Measurements from ENCODE around the gene DMC1. TPM values are rescaled to one million over a fixed set of nuclear protein-coding genes. Genes with fewer than 3 reads are reported as not detected.
A peak's percentile ranks its signal among the peaks of the same experiment; 100 is the strongest.

DMC1 gene
- total and polyA plus RNA-seq, 10 of the 15 experiments (the other 5 are each of a cell fraction or from before 2014, with no cell fraction given): 1.0 to 21.0 (median 4.5) TPM

- TF ChIP-seq MTA2 (IDR thresholded peaks at IDR 0.05; ENCODE audit: low read depth): no peak
- TF ChIP-seq ZBTB4 (CRISPR knock-in tag; IDR thresholded peaks at IDR 0.05): no peak
- no peak for TF ChIP-seq ZNF384 (IDR thresholded peaks at IDR 0.05; ENCODE audit: borderline replicate concordance, low read depth, low read length)
- no peak for TF ChIP-seq PBX3 (IDR thresholded peaks at IDR 0.05; ENCODE audit: insufficient replicate concordance, low read depth, low read length)
- TF ChIP-seq TARDBP (IDR thresholded peaks at IDR 0.05; ENCODE audit: borderline replicate concordance): no peak
- TF ChIP-seq MEF2A (IDR thresholded peaks at IDR 0.05; ENCODE audit: insufficient read depth, low read depth, low read length): no peak
- TF ChIP-seq SUPT20H (IDR thresholded peaks at IDR 0.05; ENCODE audit: borderline replicate concordance, control insufficient read depth, low read depth, low read length): no peak
- no peak for TF ChIP-seq ETV6 (conservative IDR thresholded peaks at IDR 0.05 in 1 of 2, IDR thresholded peaks at IDR 0.05 in 1 of 2; ENCODE audit: borderline replicate concordance in 1 of 2, low read depth in 1 of 2)
- no peak for TF ChIP-seq ZBTB11 (CRISPR knock-in tag; IDR thresholded peaks at IDR 0.05)
- no peak for TF ChIP-seq NBN (IDR thresholded peaks at IDR 0.05)
- peak; percentile 48; the same call in 1 of the 2 replicates for TF ChIP-seq LARP7 (IDR thresholded peaks at IDR 0.05)
- TF ChIP-seq SMAD5 (IDR thresholded peaks at IDR 0.05; ENCODE audit: low read depth): no peak
- TF ChIP-seq FOXM1 (IDR thresholded peaks at IDR 0.05; ENCODE audit: low read depth, low read length): no peak
- no peak for TF ChIP-seq RFX5 (IDR thresholded peaks at IDR 0.05; ENCODE audit: low read depth, low read length)
- TF ChIP-seq MYC (IDR thresholded peaks at IDR 0.05; ENCODE audit: insufficient read depth, insufficient read length, insufficient replicate concordance, low read length, severe bottlenecking): no peak
- no peak for TF ChIP-seq ATF3 (IDR thresholded peaks at IDR 0.05; ENCODE audit: borderline replicate concordance, extremely low read depth, low read depth, low read length)
- no peak for TF ChIP-seq USF1 (IDR thresholded peaks at IDR 0.05; ENCODE audit: borderline replicate concordance, extremely low read length, insufficient read depth, low read depth, low read length)
- TF ChIP-seq RELA (IDR thresholded peaks at IDR 0.05; ENCODE audit: borderline replicate concordance, partially characterized antibody): no peak
- no peak for TF ChIP-seq RUNX3 (IDR thresholded peaks at IDR 0.05; ENCODE audit: low read length)
- no peak for TF ChIP-seq NFYA (IDR thresholded peaks at IDR 0.05; ENCODE audit: borderline replicate concordance, low read depth, low read length)
- no peak for TF ChIP-seq GABPA (IDR thresholded peaks at IDR 0.05; ENCODE audit: low read depth)
Observed at GRCh38 chr22:38505541-38506117, 64.4 kb downstream of the DMC1 start (continued).

Measured in GM12878 (cell line).